ENCODE results near the gene CLIP4. TPM values are rescaled to one million over a fixed set of nuclear protein-coding genes. Genes with fewer than 3 reads are reported as not detected.
"Not testable (repeated sequence)": the region's sequence is repeated elsewhere in the genome, so short reads cannot be mapped to it uniquely, and the experiment has no call there.

The CLIP4 gene
- polyA plus RNA-seq, 10 donors = 11.6 to 25.6 (median 16.5) TPM

- DNase-seq = not testable (repeated sequence)
Observed at GRCh38 chr2:29090311-29090710, 24.9 kb upstream of the CLIP4 start.

- DNase-seq = no peak
Observed at GRCh38 chr2:29096969-29097368, 18.2 kb upstream of the CLIP4 start.

- no peak for DNase-seq
Observed at GRCh38 chr2:29097569-29097968, 17.6 kb upstream of the CLIP4 start.

GRCh38 chr2:29100564-29100963 is 14.7 kb upstream of the CLIP4 start:
- no peak for DNase-seq

- DNase-seq = no peak
Observed at GRCh38 chr2:29104688-29105087, 10.5 kb upstream of the CLIP4 start.

- DNase-seq = no peak
Observed at GRCh38 chr2:29105375-29105774, 9.8 kb upstream of the CLIP4 start.

- DNase-seq = no peak
Observed at GRCh38 chr2:29106256-29106655, 9.0 kb upstream of the CLIP4 start.

- DNase-seq = no peak
Observed at GRCh38 chr2:29106980-29107388, 8.2 kb upstream of the CLIP4 start.

GRCh38 chr2:29107547-29107946 is 7.7 kb upstream of the CLIP4 start:
- DNase-seq = not testable (repeated sequence)

- DNase-seq = peak in 1 of 3 donors; percentile 54
Observed at GRCh38 chr2:29108225-29108624, 7.0 kb upstream of the CLIP4 start.

- DNase-seq = no peak
Observed at GRCh38 chr2:29109246-29109645, 6.0 kb upstream of the CLIP4 start.

- DNase-seq = no peak
Observed at GRCh38 chr2:29110916-29111535, 4.2 kb upstream of the CLIP4 start.

- DNase-seq = no peak
Observed at GRCh38 chr2:29112379-29112778, 2.8 kb upstream of the CLIP4 start.

GRCh38 chr2:29113027-29113686 is 2.1 kb upstream of the CLIP4 start:
- DNase-seq = no peak

- peak in 2 of 3 donors; percentile 16 to 17 for DNase-seq
Observed at GRCh38 chr2:29113891-29114321, 1.3 kb upstream of the CLIP4 start.

- no peak for DNase-seq
Observed at GRCh38 chr2:29114586-29114945, 649 bp upstream of the CLIP4 start.

- DNase-seq = peak; percentile 32 to 68 (median 41)
Observed at GRCh38 chr2:29115797-29116781, 874 bp downstream of the CLIP4 start.

- peak in 1 of 3 donors; percentile 24 for DNase-seq
Observed at GRCh38 chr2:29117636-29118303, 2.6 kb downstream of the CLIP4 start.

GRCh38 chr2:29119211-29119610 is 4.0 kb downstream of the CLIP4 start:
- DNase-seq = no peak

- DNase-seq = no peak
Observed at GRCh38 chr2:29120846-29121245, 5.6 kb downstream of the CLIP4 start.

- peak in 1 of 3 donors; percentile 70 for DNase-seq
Observed at GRCh38 chr2:29123617-29124349, 8.6 kb downstream of the CLIP4 start.
